ENCODE measurements around the gene ADGRL3.

The ADGRL3 gene

GRCh38 chr4:62006108-62006507 lies 806.0 kb downstream of the ADGRL3 start:
- H3K4me3 ChIP-seq (ENCODE audit: insufficient read depth, low read depth, low read length, poor library complexity, severe bottlenecking): no peak overlapping the region
- DNase-seq: no peak
- H3K36me3 ChIP-seq (ENCODE audit: control insufficient read depth, insufficient read depth, low read length): no peaks in the 10 kb centered on the region
- H3K4me1 ChIP-seq (ENCODE audit: control insufficient read depth, insufficient read depth, low read length, poor library complexity, severe bottlenecking): no peaks in the 10 kb centered on the region
- no peaks in the 10 kb centered on the region for H3K27me3 ChIP-seq (replicated peaks; ENCODE audit: control insufficient read depth, insufficient read depth, low read length, poor library complexity, severe bottlenecking)
- H3K27ac ChIP-seq (ENCODE audit: insufficient read depth, low read length, poor library complexity, severe bottlenecking): no peak overlapping the region
- H3K9me3 ChIP-seq (ENCODE audit: control insufficient read depth, low read length): no peaks in the 10 kb centered on the region

GRCh38 chr4:62015043-62015739 lies 815.1 kb downstream of the ADGRL3 start:
- no peaks in the 10 kb centered on the region for H3K36me3 ChIP-seq (ENCODE audit: control insufficient read depth, insufficient read depth, low read length)
- H3K27ac ChIP-seq (ENCODE audit: insufficient read depth, low read length, poor library complexity, severe bottlenecking): no peak overlapping the region
- H3K4me3 ChIP-seq (ENCODE audit: insufficient read depth, low read depth, low read length, poor library complexity, severe bottlenecking): no peak overlapping the region
- no peak for DNase-seq
- no peaks in the 10 kb centered on the region for H3K4me1 ChIP-seq (ENCODE audit: control insufficient read depth, insufficient read depth, low read length, poor library complexity, severe bottlenecking)
- H3K27me3 ChIP-seq (replicated peaks; ENCODE audit: control insufficient read depth, insufficient read depth, low read length, poor library complexity, severe bottlenecking): no peaks in the 10 kb centered on the region
- no peaks in the 10 kb centered on the region for H3K9me3 ChIP-seq (ENCODE audit: control insufficient read depth, low read length)

- H3K4me1 ChIP-seq (ENCODE audit: control insufficient read depth, insufficient read depth, low read length, poor library complexity, severe bottlenecking): no peaks in the 10 kb centered on the region
- H3K9me3 ChIP-seq (ENCODE audit: control insufficient read depth, low read length): no peaks in the 10 kb centered on the region
- no peak for DNase-seq
- H3K27ac ChIP-seq (ENCODE audit: insufficient read depth, low read length, poor library complexity, severe bottlenecking): no peak overlapping the region
- H3K4me3 ChIP-seq (ENCODE audit: insufficient read depth, low read depth, low read length, poor library complexity, severe bottlenecking): no peak overlapping the region
- no peaks in the 10 kb centered on the region for H3K27me3 ChIP-seq (replicated peaks; ENCODE audit: control insufficient read depth, insufficient read depth, low read length, poor library complexity, severe bottlenecking)
- no peaks in the 10 kb centered on the region for H3K36me3 ChIP-seq (ENCODE audit: control insufficient read depth, insufficient read depth, low read length)
These were observed 818.4 kb downstream of the ADGRL3 start for GRCh38 chr4:62018537-62018936.

- H3K9me3 ChIP-seq (ENCODE audit: control insufficient read depth, low read length): no peaks in the 10 kb centered on the region
- H3K4me3 ChIP-seq (ENCODE audit: insufficient read depth, low read depth, low read length, poor library complexity, severe bottlenecking): no peak overlapping the region
- no peak for DNase-seq
- no peaks in the 10 kb centered on the region for H3K27me3 ChIP-seq (replicated peaks; ENCODE audit: control insufficient read depth, insufficient read depth, low read length, poor library complexity, severe bottlenecking)
- H3K4me1 ChIP-seq (ENCODE audit: control insufficient read depth, insufficient read depth, low read length, poor library complexity, severe bottlenecking): no peaks in the 10 kb centered on the region
- H3K27ac ChIP-seq (ENCODE audit: insufficient read depth, low read length, poor library complexity, severe bottlenecking): no peak overlapping the region
- no peaks in the 10 kb centered on the region for H3K36me3 ChIP-seq (ENCODE audit: control insufficient read depth, insufficient read depth, low read length)
These were observed 823.5 kb downstream of the ADGRL3 start for GRCh38 chr4:62023633-62024032.

- Histone ChIP-seq H3K4me1 (ENCODE audit: control insufficient read depth, insufficient read depth, low read length, poor library complexity, severe bottlenecking) (no peaks in the 10 kb centered on the region), H3K9me3 (ENCODE audit: control insufficient read depth, low read length) (no peaks in the 10 kb centered on the region), H3K36me3 (ENCODE audit: control insufficient read depth, insufficient read depth, low read length) (no peaks in the 10 kb centered on the region), H3K4me3 (ENCODE audit: insufficient read depth, low read depth, low read length, poor library complexity, severe bottlenecking) (no peak overlapping the region), H3K27me3 (replicated peaks; ENCODE audit: control insufficient read depth, insufficient read depth, low read length, poor library complexity, severe bottlenecking) (no peaks in the 10 kb centered on the region), H3K27ac (ENCODE audit: insufficient read depth, low read length, poor library complexity, severe bottlenecking) (no peak overlapping the region)
- DNase-seq: no peak
These were observed 828.6 kb downstream of the ADGRL3 start for GRCh38 chr4:62028745-62029144.

- no peak for DNase-seq
- no peak overlapping the region for H3K4me3 ChIP-seq (ENCODE audit: insufficient read depth, low read depth, low read length, poor library complexity, severe bottlenecking)
- H3K4me1 ChIP-seq (ENCODE audit: control insufficient read depth, insufficient read depth, low read length, poor library complexity, severe bottlenecking): no peaks in the 10 kb centered on the region
- no peak overlapping the region for H3K27ac ChIP-seq (ENCODE audit: insufficient read depth, low read length, poor library complexity, severe bottlenecking)
- H3K27me3 ChIP-seq (replicated peaks; ENCODE audit: control insufficient read depth, insufficient read depth, low read length, poor library complexity, severe bottlenecking): no peaks in the 10 kb centered on the region
- no peaks in the 10 kb centered on the region for H3K36me3 ChIP-seq (ENCODE audit: control insufficient read depth, insufficient read depth, low read length)
- H3K9me3 ChIP-seq (ENCODE audit: control insufficient read depth, low read length): no peaks in the 10 kb centered on the region
These were observed 830.8 kb downstream of the ADGRL3 start for GRCh38 chr4:62030958-62031357.

GRCh38 chr4:62037571-62037970 lies 837.4 kb downstream of the ADGRL3 start:
- Histone ChIP-seq H3K36me3 (ENCODE audit: control insufficient read depth, insufficient read depth, low read length) (no peaks in the 10 kb centered on the region), H3K4me3 (ENCODE audit: insufficient read depth, low read depth, low read length, poor library complexity, severe bottlenecking) (no peak overlapping the region), H3K4me1 (ENCODE audit: control insufficient read depth, insufficient read depth, low read length, poor library complexity, severe bottlenecking) (no peaks in the 10 kb centered on the region), H3K27ac (ENCODE audit: insufficient read depth, low read length, poor library complexity, severe bottlenecking) (no peak overlapping the region), H3K9me3 (ENCODE audit: control insufficient read depth, low read length) (no peaks in the 10 kb centered on the region), H3K27me3 (replicated peaks; ENCODE audit: control insufficient read depth, insufficient read depth, low read length, poor library complexity, severe bottlenecking) (no peaks in the 10 kb centered on the region)
- no peak for DNase-seq

GRCh38 chr4:62051332-62051731 lies 851.2 kb downstream of the ADGRL3 start:
- no peak overlapping the region for H3K27ac ChIP-seq (ENCODE audit: insufficient read depth, low read length, poor library complexity, severe bottlenecking)
- no peaks in the 10 kb centered on the region for H3K36me3 ChIP-seq (ENCODE audit: control insufficient read depth, insufficient read depth, low read length)
- no peak overlapping the region for H3K4me3 ChIP-seq (ENCODE audit: insufficient read depth, low read depth, low read length, poor library complexity, severe bottlenecking)
- H3K9me3 ChIP-seq (ENCODE audit: control insufficient read depth, low read length): no peaks in the 10 kb centered on the region
- H3K27me3 ChIP-seq (replicated peaks; ENCODE audit: control insufficient read depth, insufficient read depth, low read length, poor library complexity, severe bottlenecking): no peaks in the 10 kb centered on the region
- no peaks in the 10 kb centered on the region for H3K4me1 ChIP-seq (ENCODE audit: control insufficient read depth, insufficient read depth, low read length, poor library complexity, severe bottlenecking)
- no peak for DNase-seq

GRCh38 chr4:62053974-62054373 lies 853.8 kb downstream of the ADGRL3 start:
- DNase-seq: no peak
- H3K36me3 ChIP-seq (ENCODE audit: control insufficient read depth, insufficient read depth, low read length): no peaks in the 10 kb centered on the region
- no peaks in the 10 kb centered on the region for H3K4me1 ChIP-seq (ENCODE audit: control insufficient read depth, insufficient read depth, low read length, poor library complexity, severe bottlenecking)
- no peaks in the 10 kb centered on the region for H3K27me3 ChIP-seq (replicated peaks; ENCODE audit: control insufficient read depth, insufficient read depth, low read length, poor library complexity, severe bottlenecking)
- no peak overlapping the region for H3K27ac ChIP-seq (ENCODE audit: insufficient read depth, low read length, poor library complexity, severe bottlenecking)
- H3K4me3 ChIP-seq (ENCODE audit: insufficient read depth, low read depth, low read length, poor library complexity, severe bottlenecking): no peak overlapping the region
- H3K9me3 ChIP-seq (ENCODE audit: control insufficient read depth, low read length): no peaks in the 10 kb centered on the region

GRCh38 chr4:62057031-62057430 lies 856.9 kb downstream of the ADGRL3 start:
- Histone ChIP-seq H3K27ac (ENCODE audit: insufficient read depth, low read length, poor library complexity, severe bottlenecking) (no peak overlapping the region), H3K9me3 (ENCODE audit: control insufficient read depth, low read length) (no peaks in the 10 kb centered on the region), H3K36me3 (ENCODE audit: control insufficient read depth, insufficient read depth, low read length) (no peaks in the 10 kb centered on the region), H3K4me1 (ENCODE audit: control insufficient read depth, insufficient read depth, low read length, poor library complexity, severe bottlenecking) (no peaks in the 10 kb centered on the region), H3K27me3 (replicated peaks; ENCODE audit: control insufficient read depth, insufficient read depth, low read length, poor library complexity, severe bottlenecking) (no peaks in the 10 kb centered on the region), H3K4me3 (ENCODE audit: insufficient read depth, low read depth, low read length, poor library complexity, severe bottlenecking) (no peak overlapping the region)
- DNase-seq: no peak
